Measurements from ENCODE around the gene CAB39.
"Not testable (repeated sequence)": the region's sequence is repeated elsewhere in the genome, so short reads cannot be mapped to it uniquely, and the experiment has no call there.

Gene CAB39

DNA sequence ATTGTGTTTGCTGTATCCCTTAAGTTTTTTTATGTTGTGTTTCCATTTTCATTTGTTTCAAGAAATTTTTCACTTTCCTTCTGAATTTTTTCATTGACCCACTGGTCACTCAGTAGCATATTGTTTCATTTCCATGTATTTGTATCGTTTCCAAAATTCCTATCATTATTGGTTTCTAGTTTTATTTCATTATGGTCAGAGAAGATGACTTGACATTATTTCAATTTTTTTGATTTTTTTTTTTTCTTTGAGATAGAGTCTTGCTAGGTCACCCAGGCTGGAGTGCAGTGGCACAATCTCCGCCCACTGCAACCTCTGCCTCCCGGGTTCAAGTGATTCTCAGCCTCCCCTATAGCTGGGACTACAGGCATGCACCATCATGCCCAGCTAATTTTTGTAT, 11.3 kb upstream of the CAB39 start:
- DNase-seq (ENCODE audit: insufficient read length) (no peak), FAIRE-seq (no peak)
- TF ChIP-seq POLR2AphosphoS5 (IDR thresholded peaks at IDR 0.05; ENCODE audit: low read depth, low read length) = no peak
- no peak for TF ChIP-seq TAF1 (IDR thresholded peaks at IDR 0.05; ENCODE audit: borderline replicate concordance, low read depth, low read length)
- no peak for TF ChIP-seq POLR2A (IDR thresholded peaks at IDR 0.05; ENCODE audit: low read depth, low read length)

DNA sequence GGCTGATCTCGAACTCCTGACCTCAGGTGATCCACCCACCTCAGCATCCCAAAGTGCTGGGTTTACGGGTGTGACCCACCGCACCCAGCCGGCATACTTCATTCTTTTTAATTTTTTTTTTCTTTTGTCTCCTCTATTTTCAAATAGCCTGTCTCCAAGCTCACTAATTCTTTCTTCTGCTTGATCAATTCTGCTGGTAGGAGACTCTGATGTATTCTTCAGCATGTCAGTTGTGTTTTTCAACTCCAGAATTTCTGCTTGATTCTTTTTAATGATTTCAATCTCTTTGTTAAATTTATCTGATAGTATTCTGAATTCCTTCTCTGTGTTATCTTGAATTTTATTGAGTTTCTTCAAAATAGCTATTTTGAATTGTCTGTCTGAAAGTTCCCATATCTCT, 10.2 kb upstream of the CAB39 start:
- FAIRE-seq; DNase-seq (ENCODE audit: insufficient read length): not testable (repeated sequence)

DNA sequence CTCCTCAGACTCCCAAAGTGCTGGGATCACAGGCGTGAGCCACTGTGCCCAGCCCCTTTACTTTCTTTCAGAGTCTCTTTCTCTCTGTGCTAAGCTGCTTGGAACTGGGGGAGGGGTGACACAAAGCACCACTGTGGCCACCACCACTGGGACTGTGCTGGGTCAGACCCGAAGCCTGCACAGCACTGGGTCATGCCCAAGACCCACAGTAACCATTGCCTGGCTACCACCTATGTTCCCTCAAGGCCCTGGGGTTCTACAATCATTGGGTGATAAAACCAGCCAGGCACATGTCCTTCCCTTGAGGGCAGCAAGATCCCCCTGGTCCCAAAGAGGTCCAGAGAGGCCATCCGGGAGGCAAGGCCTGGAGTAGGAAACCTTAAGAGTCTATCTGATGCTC, 9.1 kb upstream of the CAB39 start:
- no peak for FAIRE-seq
- DNase-seq (ENCODE audit: insufficient read length) = no peak
- no peak for TF ChIP-seq POLR2AphosphoS5 (IDR thresholded peaks at IDR 0.05; ENCODE audit: low read depth, low read length)
- TF ChIP-seq TAF1 (IDR thresholded peaks at IDR 0.05; ENCODE audit: borderline replicate concordance, low read depth, low read length) = no peak
- no peak for TF ChIP-seq POLR2A (IDR thresholded peaks at IDR 0.05; ENCODE audit: low read depth, low read length)

DNA sequence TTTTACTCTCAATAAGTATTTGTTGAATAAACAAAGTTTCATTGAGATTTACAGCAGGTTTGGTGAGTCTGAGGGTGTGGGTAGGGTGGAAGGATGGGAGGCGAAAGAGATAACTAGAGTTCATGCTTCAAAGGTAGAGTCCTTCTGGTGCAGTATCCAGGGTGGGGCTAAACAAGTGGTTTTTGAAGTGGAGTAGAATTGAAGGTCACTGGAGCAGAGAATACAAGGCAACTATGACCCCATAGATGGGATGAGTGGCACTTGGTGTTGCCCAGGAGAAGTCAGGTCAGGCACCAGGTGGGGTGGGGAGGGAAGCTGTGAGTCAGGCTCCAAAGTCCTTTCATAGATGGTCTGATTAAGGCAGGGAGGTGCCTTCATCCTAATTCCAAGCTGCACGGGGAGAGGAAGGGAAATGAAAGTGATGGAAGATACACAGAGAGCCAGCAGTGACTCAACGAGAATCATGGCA, 6.6 kb upstream of the CAB39 start:
- no peak for FAIRE-seq
- TF ChIP-seq POLR2A (IDR thresholded peaks at IDR 0.05; ENCODE audit: low read depth, low read length) = no peak
- no peak for TF ChIP-seq TAF1 (IDR thresholded peaks at IDR 0.05; ENCODE audit: borderline replicate concordance, low read depth, low read length)
- no peak for TF ChIP-seq POLR2AphosphoS5 (IDR thresholded peaks at IDR 0.05; ENCODE audit: low read depth, low read length)
- no peak for DNase-seq (ENCODE audit: insufficient read length)

DNA sequence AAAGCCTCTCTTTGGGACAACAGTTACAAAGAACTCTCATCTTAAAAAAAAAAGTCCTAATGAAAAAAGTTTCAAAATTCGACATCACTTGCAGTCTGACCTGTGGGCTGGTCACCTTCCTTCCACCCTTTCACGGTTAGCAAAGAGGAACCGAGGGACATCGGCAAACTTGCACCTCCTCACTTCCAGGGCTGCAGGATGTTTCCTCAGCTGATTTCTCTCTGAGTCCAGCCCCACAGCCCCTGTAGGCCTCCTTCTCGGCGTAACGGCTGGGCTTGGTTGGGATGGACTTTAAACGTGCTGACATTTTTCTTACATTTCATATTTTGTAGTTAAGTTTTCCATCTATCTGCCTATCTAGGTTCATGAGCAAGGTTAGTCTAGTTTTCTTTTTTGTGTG, 5.7 kb upstream of the CAB39 start:
- FAIRE-seq (no peak), DNase-seq (ENCODE audit: insufficient read length) (no peak)
- no peak for TF ChIP-seq POLR2AphosphoS5 (IDR thresholded peaks at IDR 0.05; ENCODE audit: low read depth, low read length)
- TF ChIP-seq POLR2A (IDR thresholded peaks at IDR 0.05; ENCODE audit: low read depth, low read length) = no peak
- TF ChIP-seq TAF1 (IDR thresholded peaks at IDR 0.05; ENCODE audit: borderline replicate concordance, low read depth, low read length) = no peak

DNA sequence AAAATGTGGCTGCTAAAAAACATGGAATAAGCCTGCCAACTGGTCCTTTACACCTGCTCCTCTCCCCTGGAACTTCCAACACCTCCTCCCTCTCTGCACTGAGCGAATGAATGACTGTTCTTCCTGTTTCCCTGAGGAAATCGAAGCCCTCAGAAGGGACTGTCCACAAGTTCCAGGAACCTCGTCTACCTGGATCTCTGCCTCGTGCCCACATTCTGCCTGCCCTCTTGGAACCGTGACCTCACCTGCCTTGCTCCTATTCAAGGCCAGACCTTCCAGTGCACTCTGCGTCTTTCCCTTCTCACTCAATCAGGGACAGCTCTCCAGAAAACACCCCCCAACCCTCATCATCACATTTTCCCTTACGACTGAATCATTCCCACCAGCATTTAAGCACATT, 4.4 kb upstream of the CAB39 start:
- FAIRE-seq (no peak), DNase-seq (ENCODE audit: insufficient read length) (no peak)
- TF ChIP-seq TAF1 (IDR thresholded peaks at IDR 0.05; ENCODE audit: borderline replicate concordance, low read depth, low read length) = no peak
- TF ChIP-seq POLR2A (IDR thresholded peaks at IDR 0.05; ENCODE audit: low read depth, low read length) = no peak
- TF ChIP-seq POLR2AphosphoS5 (IDR thresholded peaks at IDR 0.05; ENCODE audit: low read depth, low read length) = no peak

DNA sequence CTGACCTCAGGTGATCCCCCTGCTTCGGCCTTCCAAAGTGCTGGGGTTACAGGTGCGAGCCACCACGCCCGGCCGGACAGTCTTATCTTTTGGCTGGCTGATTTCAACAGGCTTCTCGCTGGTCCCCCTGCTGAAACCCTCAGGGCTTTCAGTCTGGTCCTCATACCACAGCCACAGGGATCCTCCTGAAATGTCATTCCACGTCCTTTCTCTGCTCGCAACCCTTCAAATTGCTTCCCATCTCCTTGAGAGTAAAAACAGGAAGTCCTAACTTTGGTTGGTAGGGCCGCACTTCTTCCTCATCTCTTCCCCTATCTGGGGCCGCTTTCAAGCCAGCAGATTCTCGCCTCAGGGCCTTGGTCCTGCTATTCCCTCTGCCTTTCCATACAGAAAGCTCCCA, 1.4 kb upstream of the CAB39 start:
- DNase-seq (ENCODE audit: insufficient read length) (no peak), FAIRE-seq (no peak)
- TF ChIP-seq TAF1 (IDR thresholded peaks at IDR 0.05; ENCODE audit: borderline replicate concordance, low read depth, low read length) = no peak
- no peak for TF ChIP-seq POLR2A (IDR thresholded peaks at IDR 0.05; ENCODE audit: low read depth, low read length)
- no peak for TF ChIP-seq POLR2AphosphoS5 (IDR thresholded peaks at IDR 0.05; ENCODE audit: low read depth, low read length)

DNA sequence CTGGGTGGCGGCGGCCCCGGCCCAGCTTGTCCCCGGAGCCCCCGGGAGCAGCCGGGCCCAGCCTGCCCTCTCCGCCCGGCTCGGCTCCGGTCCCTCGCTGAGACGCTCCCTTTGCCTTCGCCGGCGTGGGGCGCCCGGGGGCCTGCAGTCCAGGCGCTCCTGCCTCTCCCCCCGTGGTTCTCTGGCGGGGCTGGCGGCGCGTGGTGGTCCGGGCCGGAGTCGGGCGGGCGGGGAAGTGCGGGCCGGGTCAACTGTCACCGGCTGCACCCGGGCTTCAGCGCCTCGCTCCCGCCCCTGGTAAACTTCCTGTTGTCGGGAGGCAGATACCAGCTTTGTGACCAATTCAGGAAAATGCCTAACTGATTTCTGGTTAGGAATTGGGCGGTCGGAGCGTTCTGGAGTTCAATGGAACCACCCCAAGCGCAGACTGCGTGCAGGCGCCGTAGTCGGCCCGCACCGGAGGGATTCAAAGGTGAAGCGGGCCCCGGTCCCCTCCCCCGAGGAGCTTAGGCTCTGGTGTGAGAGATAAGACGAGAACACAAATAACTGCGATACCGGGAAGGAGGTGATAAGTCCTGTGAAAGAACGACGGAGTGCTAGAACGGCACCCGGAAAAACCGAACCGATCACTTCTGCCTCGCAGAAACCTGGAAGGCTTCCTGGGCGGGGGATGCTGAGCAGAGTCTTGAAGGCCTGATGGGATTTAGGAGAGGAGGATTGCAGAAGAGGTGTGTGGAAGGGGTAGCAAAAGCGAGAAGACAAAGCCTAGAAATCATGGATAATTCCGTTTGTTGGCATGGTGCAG, 891 bp downstream of the CAB39 start:
- no peak for FAIRE-seq
- TF ChIP-seq POLR2AphosphoS5 (IDR thresholded peaks at IDR 0.05; ENCODE audit: low read depth, low read length) (no peak), TAF1 (IDR thresholded peaks at IDR 0.05; ENCODE audit: borderline replicate concordance, low read depth, low read length) (no peak), POLR2A (IDR thresholded peaks at IDR 0.05; ENCODE audit: low read depth, low read length) (no peak)
- DNase-seq (ENCODE audit: insufficient read length) = peak; percentile 22

DNA sequence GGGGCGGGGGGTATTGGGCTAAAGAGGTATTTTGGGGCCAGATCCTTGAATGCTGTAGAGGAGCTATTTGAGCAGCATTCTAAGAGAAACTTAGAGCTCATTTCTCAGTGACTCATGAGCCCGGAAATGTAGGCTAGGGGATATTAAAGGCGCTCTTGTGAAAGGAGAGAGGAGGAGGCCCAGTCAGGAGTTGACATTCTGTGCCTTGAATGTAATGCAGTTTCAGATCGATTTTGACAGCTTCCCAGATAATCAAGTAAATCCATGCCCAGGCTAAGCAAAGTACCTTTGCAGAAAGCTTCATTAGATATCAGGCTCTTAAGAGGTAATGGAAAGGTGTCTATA, 1.5 kb downstream of the CAB39 start:
- DNase-seq (ENCODE audit: insufficient read length) (peak; percentile 21), FAIRE-seq (peak; percentile 78)
- TF ChIP-seq POLR2A (IDR thresholded peaks at IDR 0.05; ENCODE audit: low read depth, low read length) = no peak
- TF ChIP-seq TAF1 (IDR thresholded peaks at IDR 0.05; ENCODE audit: borderline replicate concordance, low read depth, low read length) = no peak
- no peak for TF ChIP-seq POLR2AphosphoS5 (IDR thresholded peaks at IDR 0.05; ENCODE audit: low read depth, low read length)

DNA sequence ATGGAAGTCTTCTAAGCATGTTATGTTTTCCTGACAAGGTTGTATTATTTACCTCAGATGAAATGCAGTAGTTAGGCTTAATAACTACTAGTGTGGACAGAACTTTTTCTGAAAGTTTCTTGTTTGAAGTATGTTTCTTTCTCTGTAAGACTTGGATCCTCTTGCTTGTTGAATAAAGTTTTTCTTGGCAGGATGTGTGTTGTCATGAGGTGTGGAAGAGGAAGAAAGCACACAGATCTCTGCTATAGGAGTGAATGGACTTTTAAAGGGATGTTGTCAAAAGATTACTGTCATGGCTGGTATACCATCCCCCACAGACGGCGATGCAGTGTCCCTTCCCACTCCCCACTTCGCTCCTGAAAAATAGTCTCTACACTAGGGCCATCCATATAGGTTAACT, 2.6 kb downstream of the CAB39 start:
- TF ChIP-seq TAF1 (IDR thresholded peaks at IDR 0.05; ENCODE audit: borderline replicate concordance, low read depth, low read length) = no peak
- TF ChIP-seq POLR2A (IDR thresholded peaks at IDR 0.05; ENCODE audit: low read depth, low read length) = no peak
- no peak for TF ChIP-seq POLR2AphosphoS5 (IDR thresholded peaks at IDR 0.05; ENCODE audit: low read depth, low read length)

DNA sequence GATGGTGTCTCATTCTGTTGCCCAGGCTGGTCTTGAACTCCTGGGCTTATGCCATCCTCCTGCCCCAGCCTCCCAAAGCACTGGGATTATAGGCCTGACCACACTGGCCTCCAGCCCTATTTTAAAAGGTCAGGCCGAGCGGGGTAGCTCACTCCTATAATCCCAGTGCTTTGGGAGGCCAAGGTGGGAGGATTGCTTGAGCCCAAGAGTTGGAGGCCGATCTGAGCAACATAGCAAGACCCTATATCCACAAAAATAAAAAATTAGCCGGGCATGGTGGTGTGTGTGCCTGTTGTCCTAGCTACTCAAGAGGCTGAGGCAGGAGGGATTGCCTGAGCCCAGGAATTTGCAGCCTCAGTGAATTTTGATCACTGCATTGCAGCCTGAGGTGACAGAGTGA, 3.9 kb downstream of the CAB39 start:
- TF ChIP-seq POLR2A (IDR thresholded peaks at IDR 0.05; ENCODE audit: low read depth, low read length) = no peak
- TF ChIP-seq POLR2AphosphoS5 (IDR thresholded peaks at IDR 0.05; ENCODE audit: low read depth, low read length) = no peak
- no peak for TF ChIP-seq TAF1 (IDR thresholded peaks at IDR 0.05; ENCODE audit: borderline replicate concordance, low read depth, low read length)
- FAIRE-seq (no peak), DNase-seq (ENCODE audit: insufficient read length) (no peak)

More for the DNA sequence above, 2.6 kb downstream of the CAB39 start:
- DNase-seq (ENCODE audit: insufficient read length) = no peak
- no peak for FAIRE-seq

DNA sequence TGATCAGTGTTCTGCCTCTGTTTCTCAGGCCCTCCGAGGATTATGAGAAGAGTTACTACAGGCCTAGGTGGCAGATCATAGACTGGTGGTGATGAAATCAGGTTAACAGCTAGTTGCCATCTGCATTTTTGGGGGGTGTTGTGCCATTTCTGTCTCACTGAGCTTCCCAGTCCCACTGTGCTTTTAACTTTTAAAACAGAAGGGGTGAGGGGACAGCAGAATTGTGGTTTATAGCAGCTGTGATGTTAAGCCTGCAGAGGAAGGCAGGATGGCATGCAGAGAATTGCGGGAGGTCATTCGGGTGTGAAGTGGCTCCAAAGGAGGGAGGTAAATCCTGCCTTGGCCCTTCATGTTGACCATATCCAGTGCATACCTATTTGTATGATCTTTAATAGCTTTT, 5.0 kb downstream of the CAB39 start:
- no peak for DNase-seq (ENCODE audit: insufficient read length)
- FAIRE-seq = no peak
- TF ChIP-seq POLR2A (IDR thresholded peaks at IDR 0.05; ENCODE audit: low read depth, low read length) (no peak), POLR2AphosphoS5 (IDR thresholded peaks at IDR 0.05; ENCODE audit: low read depth, low read length) (no peak)
